ENCODE results near the gene RNF213.
A peak's percentile ranks its signal among the peaks of the same experiment; 100 is the strongest.

DNA sequence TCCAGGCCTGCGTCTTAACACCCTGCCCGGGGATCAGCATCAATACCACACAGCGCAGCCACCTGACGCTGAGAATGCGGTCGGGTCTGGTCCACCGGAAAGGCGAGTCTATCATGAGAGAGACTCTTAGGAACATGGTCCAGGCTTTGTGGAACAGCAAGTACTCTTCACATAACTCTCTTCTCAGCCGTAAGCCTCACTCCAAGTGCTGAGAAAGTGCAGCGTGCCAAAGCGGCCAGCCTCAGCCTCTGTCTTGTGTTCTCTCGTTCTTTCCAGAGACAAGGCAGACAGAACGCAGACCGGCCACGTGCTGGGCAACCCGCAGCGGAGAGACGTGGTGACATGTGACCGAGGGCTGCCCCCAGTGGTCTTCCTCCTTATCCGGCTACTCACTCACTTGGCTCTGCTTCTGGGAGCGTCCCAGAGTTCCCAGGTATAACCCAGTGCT lies 119.9 kb downstream of the RNF213 start:
- TF ChIP-seq, protein P1, sequence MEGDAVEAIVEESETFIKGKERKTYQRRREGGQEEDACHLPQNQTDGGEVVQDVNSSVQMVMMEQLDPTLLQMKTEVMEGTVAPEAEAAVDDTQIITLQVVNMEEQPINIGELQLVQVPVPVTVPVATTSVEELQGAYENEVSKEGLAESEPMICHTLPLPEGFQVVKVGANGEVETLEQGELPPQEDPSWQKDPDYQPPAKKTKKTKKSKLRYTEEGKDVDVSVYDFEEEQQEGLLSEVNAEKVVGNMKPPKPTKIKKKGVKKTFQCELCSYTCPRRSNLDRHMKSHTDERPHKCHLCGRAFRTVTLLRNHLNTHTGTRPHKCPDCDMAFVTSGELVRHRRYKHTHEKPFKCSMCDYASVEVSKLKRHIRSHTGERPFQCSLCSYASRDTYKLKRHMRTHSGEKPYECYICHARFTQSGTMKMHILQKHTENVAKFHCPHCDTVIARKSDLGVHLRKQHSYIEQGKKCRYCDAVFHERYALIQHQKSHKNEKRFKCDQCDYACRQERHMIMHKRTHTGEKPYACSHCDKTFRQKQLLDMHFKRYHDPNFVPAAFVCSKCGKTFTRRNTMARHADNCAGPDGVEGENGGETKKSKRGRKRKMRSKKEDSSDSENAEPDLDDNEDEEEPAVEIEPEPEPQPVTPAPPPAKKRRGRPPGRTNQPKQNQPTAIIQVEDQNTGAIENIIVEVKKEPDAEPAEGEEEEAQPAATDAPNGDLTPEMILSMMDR (IDR thresholded peaks at IDR 0.05 in 8 of 11, conservative IDR thresholded peaks at IDR 0.05 in 3 of 11): no peak
- peak in 2 of 3 donors; percentile 30 to 60 for TF ChIP-seq POLR2AphosphoS5 (IDR thresholded peaks at IDR 0.05)
- TF ChIP-seq POLR2A (IDR thresholded peaks at IDR 0.05): no peak
